Keratinocyte (primary cell): ENCODE results near the gene ZBED3.

ENCODE experiments used
- CTCF ChIP-seq, 3 experiments: IDR thresholded peaks in 1 of 3; conservative IDR thresholded peaks in 1 of 3; optimal IDR thresholded peaks in 1 of 3; 2 replicates in 2 of 3; 3 replicates in 1 of 3; pipeline versions ENCODE3 to v1.5.1; 2011; ENCODE audit warnings: low read length in 3 of 3, mild to moderate bottlenecking in 3 of 3, moderate library complexity in 2 of 3, control low read depth in 1 of 3, inconsistent platforms in 1 of 3; ENCODE audit not compliant: insufficient read depth in 2 of 3; ENCODE audit errors: extremely low read depth in 1 of 3
- EZH2 ChIP-seq: IDR thresholded peaks from one replicate; pipeline ENCODE4 v1.6.1; 2012; ENCODE audit warnings: inconsistent platforms, mild to moderate bottlenecking, low read length, moderate library complexity

DNA sequence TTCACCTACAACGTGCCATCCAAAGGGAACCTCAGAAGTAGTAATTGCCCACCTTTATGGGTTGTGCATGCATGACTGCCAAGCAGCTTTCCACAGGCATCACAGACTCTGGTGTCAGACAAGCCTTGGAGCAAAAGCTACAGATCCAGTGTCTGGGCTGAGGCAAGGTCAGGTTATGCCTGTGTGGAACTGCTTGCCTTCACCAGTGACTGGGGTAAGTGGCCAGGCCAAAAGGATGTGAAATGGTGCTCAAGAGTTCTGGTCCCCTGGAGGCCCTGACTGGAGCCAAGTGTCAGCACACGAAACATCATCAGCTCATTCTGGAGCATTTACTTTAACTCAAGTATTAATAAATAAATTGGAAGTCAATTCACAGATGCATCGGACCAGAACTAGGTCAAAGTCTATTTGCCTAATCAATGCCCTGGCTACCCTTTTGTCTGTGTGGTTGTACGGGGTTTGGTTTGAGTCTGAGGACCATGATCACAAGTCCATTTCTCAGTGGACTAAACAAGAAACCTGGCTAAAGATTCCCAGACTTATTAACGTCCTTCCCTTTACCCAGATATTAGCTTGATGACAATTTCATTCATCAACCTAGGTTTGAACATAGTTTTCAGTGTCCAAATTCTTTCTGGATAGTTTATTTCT is 41.5 kb upstream of the ZBED3 start:
- TF ChIP-seq CTCF (optimal IDR thresholded peaks at IDR 0.05 in 1 of 3, IDR thresholded peaks at IDR 0.05 in 1 of 3, conservative IDR thresholded peaks at IDR 0.05 in 1 of 3; ENCODE audit: extremely low read depth in 1 of 3, insufficient read depth in 2 of 3, low read length in 3 of 3) (no peak), EZH2 (no peak)
